Measurements from ENCODE around the gene PEMT. TPM values are rescaled to one million over a fixed set of nuclear protein-coding genes. Genes with fewer than 3 reads are reported as not detected.

The PEMT gene
- total RNA-seq, 1 experiment from 2014 or later = 29.5 TPM

- Histone ChIP-seq H3K4me3 (ENCODE audit: low read depth, low read length) (no peak overlapping the region), H3K4me1 (peaks cover 10% of the 10 kb centered on the region; the same call in 1 of the 2 replicates), H3K36me3 (ENCODE audit: control insufficient read depth, insufficient read depth, low read length) (no peaks in the 10 kb centered on the region), H3K9me3 (no peaks in the 10 kb centered on the region), H3K27me3 (replicated peaks; ENCODE audit: control insufficient read depth, insufficient read depth, low read length) (no peaks in the 10 kb centered on the region)
- intact Hi-C loops (cut with micrococcal nuclease; ENCODE audit: unreplicated experiment) = no loop called here
- Mint-ChIP-seq H3K4me3 (ENCODE audit: unreplicated experiment) (no peak overlapping the region), H3K9me3 (ENCODE audit: unreplicated experiment) (no peaks in the 10 kb centered on the region), H3K4me1 (ENCODE audit: low read depth, unreplicated experiment) (peaks cover 5% of the 10 kb centered on the region), H3K27ac (ENCODE audit: unreplicated experiment) (peak overlapping the region; percentile 45), H3K36me3 (ENCODE audit: insufficient read depth, unreplicated experiment) (no peaks in the 10 kb centered on the region), H3K27me3 (ENCODE audit: insufficient read depth, unreplicated experiment) (no peaks in the 10 kb centered on the region)
- ChIA-PET CTCF (interaction anchor here (0.6 kb wide), 1 partner anchor 202 kb away, joined by 6 read pairs; no protein-coding TSS in a partner anchor), POLR2A (no interaction called here)
- BruUV-seq (replicated peaks) = no TSS peak
- TF ChIP-seq CTCF (IDR thresholded peaks at IDR 0.05; ENCODE audit: insufficient read depth in 1 of 2, low read depth in 1 of 2, low read length in 1 of 2, severe bottlenecking in 1 of 2, unreplicated experiment in 1 of 2) = no peak
- DNase-seq = no peak
These were observed 38.9 kb downstream of the PEMT start for GRCh38 chr17:17552351-17553216.

- Mint-ChIP-seq H3K4me1 (ENCODE audit: low read depth, unreplicated experiment) (peaks cover 5% of the 10 kb centered on the region), H3K27me3 (ENCODE audit: insufficient read depth, unreplicated experiment) (no peaks in the 10 kb centered on the region), H3K9me3 (ENCODE audit: unreplicated experiment) (no peaks in the 10 kb centered on the region)
These were observed 40.1 kb downstream of the PEMT start for GRCh38 chr17:17551361-17551760.

More at GRCh38 chr17:17551361-17551760, 40.1 kb downstream of the PEMT start:
- H3K4me3 Mint-ChIP-seq (ENCODE audit: unreplicated experiment) = no peak overlapping the region
- Histone ChIP-seq H3K9me3 (no peaks in the 10 kb centered on the region), H3K27me3 (replicated peaks; ENCODE audit: control insufficient read depth, insufficient read depth, low read length) (no peaks in the 10 kb centered on the region), H3K4me1 (peaks cover 10% of the 10 kb centered on the region; the same call in 1 of the 2 replicates), H3K36me3 (ENCODE audit: control insufficient read depth, insufficient read depth, low read length) (no peaks in the 10 kb centered on the region), H3K4me3 (ENCODE audit: low read depth, low read length) (no peak overlapping the region)
- H3K36me3 Mint-ChIP-seq (ENCODE audit: insufficient read depth, unreplicated experiment) = no peaks in the 10 kb centered on the region
- intact Hi-C loops (cut with micrococcal nuclease; ENCODE audit: unreplicated experiment) = no loop called here
- no peak for TF ChIP-seq CTCF (IDR thresholded peaks at IDR 0.05; ENCODE audit: insufficient read depth in 1 of 2, low read depth in 1 of 2, low read length in 1 of 2, severe bottlenecking in 1 of 2, unreplicated experiment in 1 of 2)
- no peak overlapping the region for H3K27ac Mint-ChIP-seq (ENCODE audit: unreplicated experiment)
- POLR2A ChIA-PET = no interaction called here
- BruUV-seq (replicated peaks) = no TSS peak
- CTCF ChIA-PET = interaction anchor here (1.0 kb wide), 1 partner anchor 16 kb away, joined by 3 read pairs; no protein-coding TSS in a partner anchor
- no peak for DNase-seq
